Motor neuron (in vitro differentiated cells): ENCODE data around the gene CAST. TPM values are rescaled to one million over a fixed set of nuclear protein-coding genes. Genes with fewer than 3 reads are reported as not detected.
A peak's percentile ranks its signal among the peaks of the same experiment; 100 is the strongest.

ENCODE experiments used
- ATAC-seq, 8 experiments: fragments of 200-7000 bp; cut with Tn5 transposase; replicated peaks in 6 of 8; 2 replicates each; pipeline ENCODE4 v1.8.0; 2021; ENCODE audit warnings: mild to moderate bottlenecking in 8 of 8, moderate library complexity in 8 of 8
- H3K27ac ChIP-seq, 2 donors: fragments of 250-450 bp; sonication (Bioruptor Pico); 2 replicates each; pipeline ENCODE4 v1.9.0; 2021; ENCODE audit warnings: antibody characterized with exemption in 2 of 2, mild to moderate bottlenecking in 2 of 2, moderate library complexity in 1 of 2
- H3K4me1 ChIP-seq, 2 donors: fragments of 250-450 bp; sonication (Bioruptor Pico); replicated peaks in 1 of 2; 2 replicates each; pipeline ENCODE4 v1.6.1; 2021; ENCODE audit warnings: antibody characterized with exemption in 2 of 2, mild to moderate bottlenecking in 2 of 2, moderate library complexity in 1 of 2
- H3K4me3 ChIP-seq, 5 donors: fragments of 250-450 bp; sonication (Bioruptor Pico); 2 replicates each; pipeline ENCODE4 v1.9.0; 2021; ENCODE audit warnings: antibody characterized with exemption in 5 of 5, mild to moderate bottlenecking in 5 of 5, moderate library complexity in 4 of 5
- WGBS, 10 experiments: fragments of 450-650 bp; shearing (Covaris generic); methylation state at CpG; one replicate each; pipeline ENCODE4 v1.0.0; 2022; 5-methylcytosine and 5-hydroxymethylcytosine counted together
- in situ Hi-C, 9 experiments: fragments of 400-800 bp; cut with MboI; loops; one replicate each; pipeline ENCODE4 v1.15.0; 2021; ENCODE audit warnings: low sequenced_read_pairs in 9 of 9, low pct_unique_long_range_greater_than_20kb in 2 of 9; ENCODE audit not compliant: unreplicated experiment in 9 of 9
- total RNA-seq, 8 experiments: library from RNA; unstranded; fragments of 300-600 nt; gene quantifications; 2 replicates each; pipeline versions ENCODE4 v1.2.3 to v1.2.4, GENCODE V29; 2022

The CAST gene
- total RNA-seq, 8 experiments from 2014 or later, result 18.3 to 104 (median 41.3) TPM

DNA sequence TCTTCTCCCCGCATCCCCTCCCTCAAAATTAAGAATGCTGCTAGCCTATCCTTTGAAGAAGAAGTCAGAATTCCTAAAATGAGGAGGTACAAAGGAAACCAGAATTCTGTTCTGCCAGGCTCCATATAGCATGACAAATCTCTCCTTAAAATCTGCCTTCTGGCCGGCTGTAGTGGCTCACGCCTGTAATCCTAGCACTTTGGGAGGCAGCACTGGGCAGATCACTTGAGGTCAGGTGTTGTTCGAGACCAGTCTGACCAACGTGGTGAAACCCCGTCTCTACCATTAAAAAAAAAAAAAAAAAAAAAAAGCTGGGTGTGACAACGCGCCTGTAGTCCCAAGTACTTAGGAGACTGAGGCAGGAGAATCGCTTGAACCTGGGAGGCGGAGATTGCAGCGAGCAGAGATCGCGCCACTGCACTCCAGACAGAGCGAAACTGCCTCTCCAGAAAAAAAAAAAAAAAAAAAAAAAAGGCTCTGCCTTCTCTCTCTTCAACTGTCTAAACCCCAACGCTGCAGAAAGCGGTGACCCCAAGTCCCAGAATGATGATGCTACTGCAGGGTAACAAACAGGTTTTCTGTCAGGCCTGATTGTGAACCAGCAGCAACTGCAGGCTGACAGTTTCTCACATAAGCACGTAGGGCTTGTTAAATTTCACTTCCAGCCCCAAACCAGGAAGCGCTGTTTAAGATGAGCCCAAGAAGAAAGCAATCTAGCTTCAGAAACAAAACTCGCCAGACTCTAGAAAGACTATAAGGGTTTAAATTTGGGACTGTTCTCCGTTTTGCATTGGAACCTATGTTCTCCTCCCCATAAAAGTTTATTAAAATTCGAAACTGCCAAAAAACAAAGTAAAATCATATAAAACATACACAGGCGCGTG, 963 bp upstream of the CAST start:
- WGBS, 10 experiments, result 2 to 28% (median 16%) methylated on average over 5 to 19 of the region's 23 CpGs; no CpG with 5 or more reads in 1 of the 10 experiments
- in situ Hi-C loops, result no loop called here
- ATAC-seq, result peak in 3 of 8 experiments; percentile 1 to 2 (median 2)
- H3K4me1 ChIP-seq, result no peaks in the 10 kb centered on the region
- peak overlapping the region; percentile 52 to 91 (median 88) for H3K4me3 ChIP-seq
- H3K27ac ChIP-seq, result no peak overlapping the region

DNA sequence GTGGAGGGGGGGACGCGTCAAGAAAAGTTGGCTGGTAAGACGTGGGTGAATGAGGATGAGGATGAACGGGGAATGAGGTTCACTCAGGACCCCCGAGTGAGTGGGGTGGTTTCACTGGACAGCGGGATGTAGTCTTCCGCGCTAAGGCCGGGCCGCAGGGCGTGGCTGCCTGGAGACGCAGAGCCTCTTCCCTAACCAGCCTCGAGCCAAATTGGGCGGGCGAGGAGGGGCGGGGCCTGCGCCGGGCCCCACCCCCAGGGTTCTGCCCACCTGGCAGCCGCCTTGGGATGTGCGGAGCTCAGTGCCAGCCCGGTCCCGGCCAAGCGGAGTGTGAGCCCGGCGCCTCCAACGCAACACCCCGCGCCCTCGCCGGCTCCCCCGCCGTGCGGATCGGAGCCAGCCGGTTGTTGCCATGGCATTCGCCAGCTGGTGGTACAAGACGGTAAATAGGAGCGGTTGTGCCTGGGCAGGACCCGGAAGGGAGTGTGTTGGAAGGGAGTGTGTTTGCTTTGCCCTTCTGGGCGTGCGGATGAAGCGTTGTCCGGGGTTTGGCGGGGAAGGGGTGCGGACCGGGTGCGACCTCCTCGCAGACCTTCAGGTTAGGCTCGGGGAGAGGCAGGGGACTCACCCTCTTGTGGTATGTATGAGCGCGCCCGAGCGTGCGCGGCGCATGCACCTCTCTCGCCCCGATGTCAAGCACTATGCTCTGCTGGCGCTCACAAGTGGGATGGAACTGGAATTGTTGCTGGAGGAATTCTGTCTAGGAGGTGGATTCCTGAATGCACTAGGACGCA, 746 bp downstream of the CAST start:
- Histone ChIP-seq H3K4me1 (no peaks in the 10 kb centered on the region), H3K4me3 (peak overlapping the region; percentile 52 to 91 (median 88)), H3K27ac (no peak overlapping the region)
- WGBS, 10 experiments, result 0 to 8% (median 3%) methylated on average over 2 to 23 of the region's 60 CpGs; no CpG with 5 or more reads in 4 of the 10 experiments
- in situ Hi-C loops, result no loop called here
- peak; percentile 58 to 85 (median 79) for ATAC-seq

DNA sequence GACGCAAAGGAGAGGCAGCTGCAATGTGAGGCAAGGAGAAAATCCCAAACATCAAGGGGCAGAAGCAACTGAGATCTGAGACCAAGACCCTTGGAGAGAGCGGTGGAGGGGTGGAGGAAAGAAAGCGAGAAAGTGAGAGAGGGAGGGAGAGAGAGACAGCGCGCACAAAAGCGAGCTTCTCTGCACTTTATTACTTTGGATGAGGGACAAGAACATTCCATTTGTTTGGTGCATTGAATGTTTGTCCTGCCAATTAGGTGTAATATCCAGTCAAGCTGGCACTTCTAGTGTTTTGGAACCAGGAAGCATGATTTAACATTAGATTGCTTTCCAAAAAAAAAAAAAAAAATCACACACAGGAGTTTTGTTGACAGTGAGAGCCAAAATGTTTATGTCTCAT, 1.4 kb downstream of the CAST start:
- H3K4me3 ChIP-seq, result peak overlapping the region; percentile 52 to 91 (median 88)
- no peaks in the 10 kb centered on the region for H3K4me1 ChIP-seq
- WGBS, 10 experiments, result 0 to 54% (median 34%) methylated on average over 1 to 6 of the region's 6 CpGs; no CpG with 5 or more reads in 1 of the 10 experiments
- H3K27ac ChIP-seq, result no peak overlapping the region
- in situ Hi-C loops, result no loop called here
- no peak for ATAC-seq

DNA sequence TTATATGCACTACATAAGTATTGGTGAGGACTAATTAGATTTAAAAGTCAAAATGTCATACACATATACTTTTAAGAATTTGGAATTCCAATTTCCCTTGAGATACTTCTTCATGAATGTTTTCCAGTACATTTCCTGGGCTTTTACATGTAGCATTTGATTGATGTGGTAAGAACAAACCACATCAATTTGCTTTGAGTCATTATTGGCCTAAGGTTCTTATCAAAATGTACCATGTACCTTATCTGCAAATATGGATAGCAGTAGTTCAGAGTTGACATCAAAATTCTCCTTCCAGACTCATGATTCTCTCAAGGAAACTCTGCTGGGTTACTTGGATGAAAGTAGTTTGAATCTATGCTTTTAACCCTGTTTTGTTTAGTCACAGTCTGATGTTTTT, 2.5 kb downstream of the CAST start:
- Histone ChIP-seq H3K4me3 (no peak overlapping the region), H3K4me1 (no peaks in the 10 kb centered on the region), H3K27ac (no peak overlapping the region)
- in situ Hi-C loops, result no loop called here
- ATAC-seq, result no peak

DNA sequence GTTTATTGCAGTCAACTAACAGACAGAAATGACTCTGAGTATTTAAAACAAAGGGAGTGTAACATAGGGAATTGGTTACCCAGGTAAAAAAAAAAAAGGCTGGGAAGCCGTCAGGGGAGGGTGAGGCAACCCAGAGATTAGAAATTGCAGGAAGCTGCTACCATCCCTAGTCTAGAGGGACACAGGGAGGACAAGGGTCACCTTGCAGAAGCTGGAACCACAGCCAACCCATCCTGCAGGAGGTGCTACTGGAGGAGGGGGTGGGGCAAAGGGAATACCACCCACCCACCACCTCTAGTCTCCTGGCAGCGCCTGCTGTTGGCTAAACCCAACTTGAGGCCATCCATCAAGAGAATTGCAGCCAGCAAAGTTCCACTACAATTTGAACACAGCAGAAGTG, 6.5 kb downstream of the CAST start:
- in situ Hi-C loops, result no loop called here
- Histone ChIP-seq H3K27ac (no peak overlapping the region), H3K4me1 (no peaks in the 10 kb centered on the region), H3K4me3 (no peak overlapping the region)
- no peak for ATAC-seq
- 67 to 100% (median 100%) methylated on average over 1 to 2 of the region's 2 CpGs; no CpG with 5 or more reads in 3 of the 10 experiments for WGBS, 10 experiments

DNA sequence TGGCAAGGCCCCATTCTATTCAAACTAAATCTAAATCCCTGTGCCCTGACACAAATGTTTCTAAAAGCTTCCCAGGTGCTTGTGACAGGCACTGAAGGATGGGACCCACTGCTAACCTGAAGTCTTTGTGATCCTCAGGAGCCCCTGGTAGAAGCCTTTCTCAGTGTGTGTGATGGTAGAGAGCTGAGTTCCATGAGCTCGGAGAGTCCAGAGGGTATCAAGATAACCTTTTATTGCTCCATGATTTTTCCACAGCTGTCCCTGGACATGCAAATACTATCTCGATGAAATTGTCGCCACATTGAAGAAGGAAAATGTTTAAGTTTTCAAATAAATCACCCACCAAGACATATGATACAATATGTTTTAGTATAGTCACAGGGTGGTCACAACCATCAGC, 7.7 kb downstream of the CAST start:
- 73 to 100% (median 89%) methylated on average over 1 to 3 of the region's 3 CpGs; no CpG with 5 or more reads in 2 of the 10 experiments for WGBS, 10 experiments
- Histone ChIP-seq H3K4me3 (no peak overlapping the region), H3K4me1 (no peaks in the 10 kb centered on the region), H3K27ac (no peak overlapping the region)
- in situ Hi-C loops, result no loop called here
- ATAC-seq, result no peak

DNA sequence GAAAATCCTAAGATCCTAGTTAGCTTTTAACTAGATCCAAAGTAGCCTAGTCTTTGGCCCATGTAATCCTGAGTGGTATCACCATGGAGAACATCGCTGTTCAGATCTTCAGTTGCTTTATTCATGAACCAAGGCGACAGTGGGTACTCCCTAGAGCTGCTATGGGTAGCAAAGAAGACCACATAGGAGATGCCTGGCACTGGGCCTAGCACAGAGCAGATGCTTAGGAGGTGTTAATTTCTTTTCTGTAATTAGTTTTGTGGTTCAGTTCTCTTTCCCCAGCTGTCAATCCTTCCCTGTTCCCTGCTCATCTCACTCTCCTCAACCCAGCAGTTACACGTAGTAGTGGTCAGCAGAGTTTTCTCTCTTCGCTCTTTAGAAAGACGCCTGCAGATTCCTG, 9.3 kb downstream of the CAST start:
- H3K27ac ChIP-seq, result no peak overlapping the region
- ATAC-seq, result no peak
- 83 to 100% (median 100%) methylated on average over 1 to 4 of the region's 5 CpGs; no CpG with 5 or more reads in 3 of the 10 experiments for WGBS, 10 experiments
- in situ Hi-C loops, result no loop called here
- H3K4me3 ChIP-seq, result no peak overlapping the region
- no peaks in the 10 kb centered on the region for H3K4me1 ChIP-seq

DNA sequence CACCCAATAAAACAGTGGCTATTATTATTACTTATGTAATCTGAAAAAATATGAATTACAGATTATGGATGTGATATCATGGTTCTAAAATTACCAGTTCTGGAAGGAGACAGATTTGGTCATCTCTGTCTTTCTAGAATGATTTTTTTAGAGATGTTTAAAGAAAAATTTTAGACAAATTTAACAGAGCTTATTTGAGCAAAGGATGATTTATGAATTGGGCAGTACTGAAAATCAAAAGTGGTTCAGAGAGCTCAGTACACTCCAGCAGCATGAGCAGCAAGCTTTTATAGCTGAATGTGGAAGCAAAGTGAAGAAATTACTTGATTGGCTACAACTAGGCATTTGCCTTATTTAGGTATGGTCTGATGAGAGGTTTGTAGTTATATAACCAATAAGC, 11.0 kb downstream of the CAST start:
- no peak overlapping the region for H3K4me3 ChIP-seq
- ATAC-seq, result no peak
- no peak overlapping the region for H3K27ac ChIP-seq
- H3K4me1 ChIP-seq, result no peaks in the 10 kb centered on the region
- in situ Hi-C loops, result no loop called here

DNA sequence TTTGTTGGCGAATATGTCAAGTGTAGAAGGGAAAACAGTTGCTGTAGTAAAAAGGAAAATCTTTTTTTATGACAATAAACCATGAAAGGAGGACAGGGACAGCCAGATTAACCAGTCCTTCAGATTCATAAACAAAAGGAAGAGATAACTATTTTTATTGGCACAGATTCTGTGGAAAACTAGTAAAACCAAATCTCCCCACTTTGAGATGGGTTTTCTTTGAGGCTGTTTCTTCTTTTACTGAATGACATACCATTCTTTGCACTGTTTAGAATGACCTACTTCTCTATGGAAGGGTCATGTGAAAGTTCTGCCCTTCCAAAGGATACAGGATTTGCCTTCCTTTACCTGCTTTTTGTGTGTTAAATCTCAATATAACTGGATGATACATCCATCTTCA, 13.7 kb downstream of the CAST start:
- no peaks in the 10 kb centered on the region for H3K4me1 ChIP-seq
- no peak for ATAC-seq
- H3K27ac ChIP-seq, result no peak overlapping the region
- 80 to 100% (median 96%) methylated on average over 1 of the region's 1 CpG; no CpG with 5 or more reads in 4 of the 10 experiments for WGBS, 10 experiments
- in situ Hi-C loops, result no loop called here
- H3K4me3 ChIP-seq, result no peak overlapping the region

DNA sequence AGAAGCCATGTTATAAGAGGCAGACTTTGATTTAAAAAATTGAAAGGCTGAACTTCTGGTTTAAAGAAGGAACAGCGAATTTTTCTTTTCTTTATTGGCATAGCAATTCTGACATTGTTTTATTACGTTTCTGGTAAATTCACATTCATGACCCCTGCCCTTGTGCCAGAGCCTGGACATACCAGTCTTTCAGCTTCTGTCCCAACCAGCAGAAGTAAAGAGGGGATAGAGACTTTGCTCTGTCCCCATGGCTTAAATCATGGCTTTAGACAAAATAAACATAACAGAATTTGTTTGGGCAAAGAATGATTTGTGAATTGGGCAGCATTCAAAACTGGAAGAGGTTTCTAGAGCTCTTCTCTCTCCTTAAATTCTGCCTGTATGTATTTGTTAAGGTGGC, 15.3 kb downstream of the CAST start:
- no peak overlapping the region for H3K27ac ChIP-seq
- ATAC-seq, result no peak
- H3K4me3 ChIP-seq, result no peak overlapping the region
- 33 to 100% (median 93%) methylated on average over 1 to 2 of the region's 2 CpGs for WGBS, 10 experiments
- H3K4me1 ChIP-seq, result no peaks in the 10 kb centered on the region
- in situ Hi-C loops, result no loop called here

DNA sequence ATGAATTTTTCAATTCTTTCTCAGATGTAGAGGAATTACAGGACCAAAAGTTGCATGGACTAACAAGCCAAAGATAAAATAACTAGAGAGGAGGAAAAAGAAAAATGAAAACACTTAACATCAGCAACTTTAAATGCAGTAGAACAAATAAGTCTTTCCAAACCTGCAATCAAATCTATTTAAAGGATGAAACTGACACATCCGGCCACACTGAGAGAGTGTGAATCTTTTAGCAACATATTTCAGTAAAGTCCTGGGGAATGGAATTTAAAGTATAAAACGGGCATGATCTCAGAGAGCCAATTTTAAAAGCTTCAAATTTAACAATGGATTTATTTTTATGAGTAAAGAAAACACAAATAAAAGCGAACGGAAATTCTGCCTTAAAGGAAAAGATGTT, 17.1 kb downstream of the CAST start:
- ATAC-seq, result no peak
- H3K27ac ChIP-seq, result no peak overlapping the region
- in situ Hi-C loops, result no loop called here

DNA sequence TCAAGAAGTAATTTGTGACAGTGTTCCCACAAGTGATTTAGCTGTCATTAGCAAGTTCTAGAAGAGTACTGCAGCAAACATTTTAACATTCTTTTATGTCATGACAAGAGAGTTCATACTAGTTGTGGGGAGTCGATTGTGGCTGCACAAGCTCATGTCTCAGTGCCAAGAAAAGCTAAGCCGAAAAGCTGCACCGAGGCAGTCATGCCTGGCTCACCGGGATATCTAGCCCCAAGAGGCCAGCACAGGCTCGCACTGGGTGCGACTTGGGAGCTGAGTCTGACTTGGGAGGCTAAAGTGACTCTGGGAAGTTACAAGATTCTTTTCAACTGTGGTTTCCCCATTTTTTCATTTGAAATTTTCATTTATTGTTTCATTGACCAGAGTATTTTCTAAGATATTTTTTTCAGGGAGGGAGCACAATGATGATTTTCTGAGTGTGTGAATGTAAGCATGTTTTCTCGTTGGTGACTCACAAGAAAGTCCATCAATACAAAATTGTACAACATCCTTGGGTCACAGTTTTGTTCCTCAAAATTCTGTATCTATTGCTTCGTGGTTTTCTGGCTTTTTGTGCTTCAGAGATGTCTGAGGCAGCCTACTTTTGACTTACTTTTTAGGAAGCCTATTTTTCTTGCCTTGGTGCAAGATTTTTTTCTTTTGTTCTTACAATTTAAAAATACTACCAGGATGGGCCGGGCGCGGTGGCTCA, 18.7 kb downstream of the CAST start:
- no peak for ATAC-seq
- in situ Hi-C loops, result loop anchor here in 1 of 9 experiments (10.0 kb wide), 1 partner anchor 66 kb away; no protein-coding TSS in a partner anchor
- Histone ChIP-seq H3K27ac (no peak overlapping the region), H3K4me1 (no peaks in the 10 kb centered on the region), H3K4me3 (no peak overlapping the region)
- WGBS, 10 experiments, result 78 to 100% (median 95%) methylated on average over 1 to 9 of the region's 11 CpGs; no CpG with 5 or more reads in 1 of the 10 experiments

More for the DNA sequence above, 17.1 kb downstream of the CAST start:
- 67 to 100% (median 89%) methylated on average over 1 to 4 of the region's 4 CpGs for WGBS, 10 experiments
- no peaks in the 10 kb centered on the region for H3K4me1 ChIP-seq
- no peak overlapping the region for H3K4me3 ChIP-seq

DNA sequence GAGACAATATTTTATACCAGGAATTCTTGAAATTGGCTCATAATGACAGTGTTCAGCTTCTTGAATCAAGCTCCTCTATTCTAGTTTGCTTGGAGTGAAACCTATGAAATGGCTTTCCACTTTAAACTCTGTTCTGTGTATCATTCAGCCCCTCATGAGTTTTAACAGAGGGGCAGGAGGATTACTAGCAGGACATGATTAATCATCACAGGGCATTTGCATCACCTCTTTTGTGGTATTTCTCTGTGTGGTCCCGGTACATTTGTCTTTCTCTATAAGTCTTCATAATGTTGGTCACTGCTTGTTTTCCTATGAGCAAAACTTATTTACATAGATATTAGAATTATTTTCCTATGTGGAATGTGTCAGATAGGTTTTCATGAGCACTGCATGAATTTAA, 21.2 kb downstream of the CAST start:
- Histone ChIP-seq H3K4me1 (no peaks in the 10 kb centered on the region), H3K4me3 (no peak overlapping the region), H3K27ac (no peak overlapping the region)
- in situ Hi-C loops, result loop anchor here in 1 of 9 experiments (10.0 kb wide), 1 partner anchor 69 kb away; no protein-coding TSS in a partner anchor
- ATAC-seq, result no peak
- 38 to 88% (median 64%) methylated on average over 1 of the region's 1 CpG; no CpG with 5 or more reads in 1 of the 10 experiments for WGBS, 10 experiments
